Measurements from ENCODE around the gene RRBP1. TPM values are rescaled to one million over a fixed set of nuclear protein-coding genes. Genes with fewer than 3 reads are reported as not detected.

Gene RRBP1
- total RNA-seq, 3 donors from 2014 or later, result 210 to 402 (median 377) TPM

GRCh38 chr20:17655865-17656479, 26.1 kb downstream of the RRBP1 start:
- Histone ChIP-seq H3K36me3 (ENCODE audit: low read depth) (no peaks in the 10 kb centered on the region), H3K4me1 (ENCODE audit: low read depth) (peaks cover 9% of the 10 kb centered on the region), H3K9me3 (no peaks in the 10 kb centered on the region), H3K4me3 (no peak overlapping the region)
- DNase-seq, result no peak
- intact Hi-C loops (cut with DNase I, micrococcal nuclease), result no loop called here
- TF ChIP-seq, protein P1, sequence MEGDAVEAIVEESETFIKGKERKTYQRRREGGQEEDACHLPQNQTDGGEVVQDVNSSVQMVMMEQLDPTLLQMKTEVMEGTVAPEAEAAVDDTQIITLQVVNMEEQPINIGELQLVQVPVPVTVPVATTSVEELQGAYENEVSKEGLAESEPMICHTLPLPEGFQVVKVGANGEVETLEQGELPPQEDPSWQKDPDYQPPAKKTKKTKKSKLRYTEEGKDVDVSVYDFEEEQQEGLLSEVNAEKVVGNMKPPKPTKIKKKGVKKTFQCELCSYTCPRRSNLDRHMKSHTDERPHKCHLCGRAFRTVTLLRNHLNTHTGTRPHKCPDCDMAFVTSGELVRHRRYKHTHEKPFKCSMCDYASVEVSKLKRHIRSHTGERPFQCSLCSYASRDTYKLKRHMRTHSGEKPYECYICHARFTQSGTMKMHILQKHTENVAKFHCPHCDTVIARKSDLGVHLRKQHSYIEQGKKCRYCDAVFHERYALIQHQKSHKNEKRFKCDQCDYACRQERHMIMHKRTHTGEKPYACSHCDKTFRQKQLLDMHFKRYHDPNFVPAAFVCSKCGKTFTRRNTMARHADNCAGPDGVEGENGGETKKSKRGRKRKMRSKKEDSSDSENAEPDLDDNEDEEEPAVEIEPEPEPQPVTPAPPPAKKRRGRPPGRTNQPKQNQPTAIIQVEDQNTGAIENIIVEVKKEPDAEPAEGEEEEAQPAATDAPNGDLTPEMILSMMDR (IDR thresholded peaks at IDR 0.05), result no peak
- no peak for ATAC-seq

DNA sequence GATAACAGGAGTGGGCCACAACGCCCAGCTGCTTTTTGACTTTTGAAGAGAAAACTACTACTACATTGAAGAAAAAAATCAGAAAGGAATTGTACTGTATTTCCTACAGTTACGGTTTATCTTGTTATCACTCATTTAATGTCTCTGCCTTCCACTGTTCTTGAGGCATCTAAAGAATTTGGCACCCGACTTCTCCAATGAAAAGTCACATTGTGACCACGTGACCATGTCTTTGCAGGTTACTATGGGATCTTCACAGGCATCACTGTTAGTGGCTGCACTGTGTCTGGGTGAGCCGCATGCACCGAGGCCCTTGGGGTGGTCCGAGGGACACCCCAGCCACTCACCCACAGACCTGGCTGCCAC, 26.8 kb downstream of the RRBP1 start:
- Histone ChIP-seq H3K9me3 (no peaks in the 10 kb centered on the region), H3K36me3 (ENCODE audit: low read depth) (no peaks in the 10 kb centered on the region), H3K4me3 (no peak overlapping the region), H3K4me1 (ENCODE audit: low read depth) (peaks cover 11% of the 10 kb centered on the region)
- intact Hi-C loops (cut with DNase I, micrococcal nuclease), result no loop called here
- TF ChIP-seq, protein P1 (IDR thresholded peaks at IDR 0.05), result no peak
- ATAC-seq (no peak), DNase-seq (no peak)

DNA sequence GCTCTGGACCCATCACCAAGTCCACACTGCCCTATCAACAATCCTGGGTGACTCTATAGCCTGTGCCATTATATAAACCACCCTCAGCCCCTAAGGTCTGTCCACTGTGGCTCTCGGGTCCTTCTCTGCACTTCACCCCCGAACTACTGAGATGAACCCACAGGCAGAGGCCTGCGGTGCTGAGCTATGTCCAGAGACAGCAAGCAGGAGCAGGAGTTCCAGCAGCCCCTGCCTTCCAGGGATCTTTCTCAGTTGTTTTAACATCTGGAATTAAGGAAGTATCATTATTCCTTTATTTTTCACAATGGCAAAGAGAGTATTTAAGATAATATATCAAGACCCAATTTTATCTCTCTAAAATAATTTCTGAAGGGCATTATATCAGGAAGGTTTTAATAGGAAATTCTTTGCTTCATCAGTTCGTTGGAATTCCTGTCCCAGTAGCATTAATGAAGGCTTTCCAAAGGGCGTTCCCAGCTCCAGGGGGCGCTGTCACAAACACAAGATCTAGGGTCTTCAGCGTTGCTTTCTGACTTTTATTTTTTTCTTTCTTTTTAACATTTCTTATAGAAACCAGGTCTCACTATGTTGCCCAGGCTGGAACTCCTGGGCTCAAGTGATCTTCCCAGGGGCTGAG, 27.3 kb downstream of the RRBP1 start:
- no peak for ATAC-seq
- Histone ChIP-seq H3K4me3 (no peak overlapping the region), H3K36me3 (ENCODE audit: low read depth) (no peaks in the 10 kb centered on the region), H3K4me1 (ENCODE audit: low read depth) (peaks cover 16% of the 10 kb centered on the region), H3K9me3 (no peaks in the 10 kb centered on the region)
- DNase-seq, result peak in 1 of 3 donors; percentile 72
- TF ChIP-seq, protein P1 (IDR thresholded peaks at IDR 0.05), result peak; percentile 36
- intact Hi-C loops (cut with DNase I, micrococcal nuclease), result no loop called here

- H3K9me3 ChIP-seq, result no peaks in the 10 kb centered on the region
- peak in 1 of 3 donors; percentile 25 for DNase-seq
- peaks cover 24% of the 10 kb centered on the region for H3K4me1 ChIP-seq (ENCODE audit: low read depth)
- H3K4me3 ChIP-seq, result no peak overlapping the region
- ATAC-seq, result no peak
- H3K36me3 ChIP-seq (ENCODE audit: low read depth), result no peaks in the 10 kb centered on the region
- intact Hi-C loops (cut with DNase I, micrococcal nuclease), result no loop called here
- TF ChIP-seq, protein P1 (IDR thresholded peaks at IDR 0.05), result no peak
These were observed 28.0 kb downstream of the RRBP1 start for GRCh38 chr20:17653835-17654648.

DNA sequence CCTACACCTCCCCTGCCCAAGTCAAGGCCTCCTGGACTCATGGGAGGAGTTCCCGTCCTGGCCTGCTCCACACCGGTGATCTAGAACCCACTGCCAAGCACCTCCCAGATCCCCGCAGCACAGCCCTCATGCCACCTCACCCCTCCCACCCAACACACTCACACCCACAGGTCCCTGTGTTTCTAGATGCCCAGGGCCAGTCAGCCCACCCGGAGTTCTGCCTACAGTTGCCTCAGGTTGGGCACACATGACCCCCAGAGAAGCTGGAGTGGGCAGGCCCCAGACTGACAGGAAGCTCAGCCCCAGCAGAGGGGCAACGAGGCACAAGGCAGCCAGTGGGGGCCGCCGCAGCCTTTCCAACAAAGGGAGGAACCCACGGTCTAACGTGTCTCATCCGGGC, 29.6 kb downstream of the RRBP1 start:
- intact Hi-C loops (cut with DNase I, micrococcal nuclease), result no loop called here
- DNase-seq, result peak in 2 of 3 donors; percentile 26 to 33
- no peaks in the 10 kb centered on the region for H3K9me3 ChIP-seq
- H3K36me3 ChIP-seq (ENCODE audit: low read depth), result no peaks in the 10 kb centered on the region
- ATAC-seq, result no peak
- H3K4me1 ChIP-seq (ENCODE audit: low read depth), result peaks cover 40% of the 10 kb centered on the region
- TF ChIP-seq, protein P1 (IDR thresholded peaks at IDR 0.05), result no peak
- no peak overlapping the region for H3K4me3 ChIP-seq

All from mucosa of descending colon (tissue), 3 donors.